Measurements from ENCODE around the gene TOR4A. TPM values are rescaled to one million over a fixed set of nuclear protein-coding genes. Genes with fewer than 3 reads are reported as not detected.

The TOR4A gene
- total RNA-seq, 6 experiments from 2014 or later, result 58.4 to 76.2 (median 62.2) TPM

- DNase-seq, result no peak
- Mint-ChIP-seq H3K27me3 (ENCODE audit: insufficient read depth) (peaks cover 15% of the 10 kb centered on the region), H3K9me3 (peaks cover 6% of the 10 kb centered on the region; the same call in 1 of the 2 replicates), H3K4me3 (no peak overlapping the region), H3K36me3 (ENCODE audit: low read depth) (no peaks in the 10 kb centered on the region), H3K4me1 (ENCODE audit: low read depth) (peaks cover 10% of the 10 kb centered on the region), H3K27ac (no peak overlapping the region)
- peak; percentile 67 for TF ChIP-seq CTCF (IDR thresholded peaks at IDR 0.05)
Observed at GRCh38 chr9:137295238-137295811, 17.8 kb downstream of the TOR4A start.

GRCh38 chr9:137295849-137296669, 18.5 kb downstream of the TOR4A start:
- H3K4me3 Mint-ChIP-seq, result peak overlapping the region; percentile 47; the same call in 1 of the 2 replicates
- H3K36me3 Mint-ChIP-seq (ENCODE audit: low read depth), result no peaks in the 10 kb centered on the region
- no peak for TF ChIP-seq CTCF (IDR thresholded peaks at IDR 0.05)
- peak overlapping the region; percentile 3; the same call in 1 of the 2 replicates for H3K27ac Mint-ChIP-seq
- no peak for DNase-seq
- peaks cover 15% of the 10 kb centered on the region for H3K27me3 Mint-ChIP-seq (ENCODE audit: insufficient read depth)
- peaks cover 6% of the 10 kb centered on the region; the same call in 1 of the 2 replicates for H3K9me3 Mint-ChIP-seq
- peaks cover 16% of the 10 kb centered on the region for H3K4me1 Mint-ChIP-seq (ENCODE audit: low read depth)

DNA sequence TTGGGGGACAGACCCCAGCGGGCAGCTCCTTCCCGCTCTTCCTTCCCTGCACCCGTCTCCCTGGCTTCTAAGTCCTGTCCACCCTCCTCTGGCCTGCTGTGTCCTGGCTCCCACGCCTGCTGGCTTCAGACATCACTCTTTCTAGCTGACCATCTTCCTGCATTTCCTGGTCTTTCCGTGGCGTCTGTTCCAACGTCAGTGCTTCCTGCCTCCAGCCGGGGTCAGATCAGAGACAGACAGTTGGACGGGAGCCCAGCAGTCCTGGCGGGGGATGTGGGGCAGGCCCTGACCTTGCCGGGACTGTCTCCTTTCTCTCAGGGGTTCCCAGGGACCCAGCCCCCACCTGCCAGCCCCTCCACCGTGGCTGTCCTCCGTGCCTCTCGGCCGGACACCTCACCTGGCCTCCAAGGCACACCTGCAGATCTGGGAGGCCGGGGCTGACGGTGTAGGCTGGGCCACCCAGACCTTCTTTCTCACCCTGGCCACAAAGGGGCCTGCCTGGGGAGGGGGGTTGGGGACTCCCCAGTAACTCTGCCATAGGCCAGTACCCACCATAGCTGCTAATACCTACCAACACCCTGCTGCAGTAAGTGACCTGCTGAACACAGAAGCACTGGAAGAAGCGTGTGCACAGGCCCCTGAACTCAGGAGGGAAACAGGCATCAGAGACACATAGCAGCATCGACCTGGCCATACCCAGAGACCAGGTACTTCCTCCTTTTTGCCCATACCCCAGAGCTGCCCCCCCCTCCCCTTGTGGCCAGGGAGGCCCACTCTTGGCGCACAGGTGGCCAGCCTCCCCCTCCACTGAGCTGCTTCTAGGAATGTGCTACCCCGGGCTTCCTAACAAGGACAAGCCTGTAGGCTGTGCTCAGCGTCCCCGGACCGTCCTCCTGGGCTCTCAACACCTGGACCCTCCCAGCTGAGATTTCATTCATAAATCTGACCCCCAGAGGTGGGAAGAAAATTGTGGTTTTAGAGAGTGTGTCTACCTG, 19.4 kb downstream of the TOR4A start:
- no peak for DNase-seq
- Mint-ChIP-seq H3K4me3 (peak overlapping the region; percentile 47), H3K4me1 (ENCODE audit: low read depth) (peaks cover 16% of the 10 kb centered on the region), H3K36me3 (ENCODE audit: low read depth) (no peaks in the 10 kb centered on the region), H3K27ac (peak overlapping the region; percentile 3; the same call in 1 of the 2 replicates), H3K27me3 (ENCODE audit: insufficient read depth) (peaks cover 15% of the 10 kb centered on the region), H3K9me3 (peaks cover 6% of the 10 kb centered on the region; the same call in 1 of the 2 replicates)
- no peak for TF ChIP-seq CTCF (IDR thresholded peaks at IDR 0.05)

- Mint-ChIP-seq H3K4me3 (no peak overlapping the region), H3K27me3 (ENCODE audit: insufficient read depth) (peaks cover 15% of the 10 kb centered on the region), H3K4me1 (ENCODE audit: low read depth) (peaks cover 16% of the 10 kb centered on the region), H3K27ac (no peak overlapping the region), H3K9me3 (peaks cover 6% of the 10 kb centered on the region; the same call in 1 of the 2 replicates), H3K36me3 (ENCODE audit: low read depth) (no peaks in the 10 kb centered on the region)
- no peak for TF ChIP-seq CTCF (IDR thresholded peaks at IDR 0.05)
- DNase-seq, result no peak
Observed at GRCh38 chr9:137297966-137298365, 20.4 kb downstream of the TOR4A start.
